HG02852 (cell line): ENCODE measurements around the gene GRM7.

Experiments
- ATAC-seq: cut with Tn5 transposase; IDR thresholded peaks from one replicate; pipeline ENCODE4 v1.9.1; 2021; ENCODE audit warnings: mild to moderate bottlenecking, moderate library complexity; ENCODE audit not compliant: unreplicated experiment

GRM7 gene

GRCh38 chr3:7385635-7386034, 524.7 kb downstream of the GRM7 start:
- no peak for ATAC-seq

- no peak for ATAC-seq
These were observed 527.1 kb downstream of the GRM7 start for GRCh38 chr3:7388026-7388425.

DNA sequence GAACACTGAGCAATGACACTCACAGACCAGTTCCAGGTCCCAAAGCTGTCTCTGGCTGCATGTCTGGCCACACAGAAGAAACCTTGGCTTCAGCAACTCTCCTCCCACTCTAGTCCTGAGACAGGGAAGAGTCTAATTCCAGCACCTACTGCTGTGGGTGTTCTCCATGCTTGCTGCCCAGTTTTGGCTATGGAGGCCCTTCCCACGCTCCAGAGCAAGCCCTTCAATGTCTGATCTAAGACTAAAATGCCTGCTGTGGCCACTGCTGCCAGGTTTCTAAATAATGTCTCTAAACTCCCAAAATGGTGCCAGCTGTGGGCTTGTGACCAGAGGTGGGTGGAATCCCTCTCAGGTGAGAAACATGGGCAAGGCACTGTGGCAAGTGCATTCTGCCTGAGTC, 531.3 kb downstream of the GRM7 start:
- no peak for ATAC-seq

- ATAC-seq = no peak
These were observed 533.2 kb downstream of the GRM7 start for GRCh38 chr3:7393944-7394605.

DNA sequence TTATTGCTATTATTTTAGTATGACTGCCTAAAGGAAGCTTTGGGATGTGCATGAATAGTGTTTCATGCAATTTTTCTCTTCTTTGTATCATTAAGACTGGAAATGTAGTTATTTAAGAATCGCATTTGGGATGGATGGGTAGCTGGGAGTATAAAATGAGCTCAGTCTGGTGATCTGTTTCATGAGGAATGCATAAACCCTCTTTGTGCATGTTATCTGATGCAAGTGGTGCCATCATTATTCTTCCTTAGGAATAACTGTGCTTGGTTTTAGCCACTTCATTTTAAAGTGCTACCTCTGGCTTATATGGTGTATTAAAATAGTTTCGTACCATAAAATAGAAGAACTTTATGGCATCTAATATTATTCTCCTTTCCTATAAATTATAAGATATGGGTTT, 535.6 kb downstream of the GRM7 start:
- ATAC-seq = no peak

DNA sequence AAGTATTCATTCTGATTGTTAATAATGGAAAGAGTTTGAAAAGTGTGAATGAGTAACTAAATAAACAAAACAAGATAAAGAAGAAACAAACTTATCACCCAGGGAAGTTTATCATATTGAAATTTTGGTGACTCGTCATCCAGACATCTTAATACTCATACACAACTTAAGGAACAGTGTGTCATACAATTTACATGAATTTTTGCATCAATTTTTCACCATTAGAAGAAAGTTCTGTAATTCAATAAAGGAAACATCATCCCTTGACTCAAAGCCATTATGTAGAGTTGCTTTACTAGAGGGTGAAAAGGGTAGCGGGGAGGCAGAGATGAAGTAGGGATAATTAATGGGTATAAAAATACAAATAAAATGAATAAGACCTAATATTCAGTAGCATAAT, 536.2 kb downstream of the GRM7 start:
- ATAC-seq = no peak

- ATAC-seq = no peak
These were observed 539.4 kb downstream of the GRM7 start for GRCh38 chr3:7400360-7400759.

GRCh38 chr3:7401418-7401817, 540.5 kb downstream of the GRM7 start:
- ATAC-seq = no peak

GRCh38 chr3:7407107-7407506, 546.2 kb downstream of the GRM7 start:
- ATAC-seq = no peak

- no peak for ATAC-seq
These were observed 549.9 kb downstream of the GRM7 start for GRCh38 chr3:7410782-7411181.

GRCh38 chr3:7421065-7421464, 560.1 kb downstream of the GRM7 start:
- no peak for ATAC-seq

DNA sequence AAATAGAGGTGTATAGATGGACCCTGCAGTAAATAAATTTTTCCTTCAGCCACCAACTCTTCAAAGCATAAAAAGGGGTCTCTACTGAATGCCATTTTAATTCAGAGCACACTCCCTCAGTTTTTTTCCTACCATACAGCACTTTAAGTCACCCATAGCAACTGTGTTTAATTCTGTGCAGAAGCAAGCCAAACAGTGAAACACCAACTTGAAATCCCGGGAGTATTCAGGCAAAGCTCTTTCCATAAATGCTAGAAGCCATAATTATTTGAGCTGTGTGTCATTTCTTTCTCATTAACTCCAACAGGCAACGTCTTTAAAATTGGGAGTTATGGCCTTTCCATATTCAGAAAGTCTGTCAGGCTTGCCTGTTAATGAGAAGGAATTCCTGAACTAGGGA, 562.1 kb downstream of the GRM7 start:
- no peak for ATAC-seq

DNA sequence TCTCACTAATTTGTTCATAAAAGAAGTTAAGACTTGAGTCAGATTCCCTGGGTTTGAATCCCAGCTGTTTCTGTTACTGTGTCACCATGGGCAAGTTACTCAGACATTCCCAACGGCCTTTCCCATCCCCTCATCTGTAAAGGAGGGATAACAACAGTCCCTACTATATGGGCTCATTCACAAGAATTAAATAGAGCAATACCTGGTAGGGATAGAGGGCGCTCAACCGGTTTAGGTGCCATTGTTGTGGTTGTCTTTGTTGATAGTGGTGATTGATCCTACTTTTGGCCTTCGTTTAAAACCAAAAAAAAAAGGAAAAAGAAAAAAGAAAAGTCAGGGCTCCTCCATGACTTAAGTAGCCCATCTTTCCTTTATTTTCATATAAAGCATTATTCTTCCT, 563.1 kb downstream of the GRM7 start:
- ATAC-seq = no peak

DNA sequence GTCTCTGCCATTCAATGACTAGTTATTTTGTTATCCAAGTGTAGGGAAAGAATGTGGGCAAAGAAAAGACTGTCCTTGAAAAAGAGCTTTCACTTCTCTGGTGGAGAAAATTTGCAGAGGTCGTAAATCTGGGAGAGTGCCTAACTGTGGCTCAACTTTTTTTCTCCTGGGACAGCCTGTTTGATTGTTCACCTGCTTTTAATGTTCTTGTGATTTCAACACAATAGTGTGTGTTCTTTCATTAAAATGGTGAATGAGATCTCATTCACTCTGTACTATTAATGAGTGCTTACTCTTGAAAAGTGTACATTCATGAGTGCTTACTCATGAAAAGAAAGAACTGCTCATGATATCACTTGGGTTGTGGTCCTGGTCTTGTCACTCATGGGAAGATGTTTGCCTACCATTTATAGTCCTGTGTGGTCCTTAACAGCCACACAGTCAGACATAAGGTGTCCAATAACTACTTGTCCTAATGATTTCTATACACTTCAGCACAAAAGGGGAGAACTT, 567.3 kb downstream of the GRM7 start:
- no peak for ATAC-seq

DNA sequence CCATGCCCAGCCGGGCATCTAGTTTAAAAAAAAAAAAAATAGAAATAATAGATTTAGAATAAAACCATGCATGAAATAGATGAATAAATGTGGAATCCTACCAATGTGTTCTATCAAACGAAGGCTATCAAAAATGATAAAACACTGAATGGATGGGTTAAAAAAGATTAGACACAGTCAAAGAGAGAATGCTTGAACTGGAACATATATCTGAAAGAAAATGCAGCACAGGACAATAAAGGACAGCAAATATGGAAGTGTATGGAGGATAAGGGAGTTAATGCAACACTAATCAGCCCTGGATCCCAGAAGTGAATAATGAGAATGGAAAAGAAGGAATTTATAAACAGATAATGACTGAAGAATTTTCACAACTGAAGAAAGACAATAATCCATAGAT, 571.7 kb downstream of the GRM7 start:
- ATAC-seq = no peak

- ATAC-seq = no peak
These were observed 572.2 kb downstream of the GRM7 start for GRCh38 chr3:7433073-7433472.

GRCh38 chr3:7436542-7436941, 575.6 kb downstream of the GRM7 start:
- ATAC-seq = no peak

- ATAC-seq = no peak
These were observed 576.3 kb downstream of the GRM7 start for GRCh38 chr3:7437231-7437630.

DNA sequence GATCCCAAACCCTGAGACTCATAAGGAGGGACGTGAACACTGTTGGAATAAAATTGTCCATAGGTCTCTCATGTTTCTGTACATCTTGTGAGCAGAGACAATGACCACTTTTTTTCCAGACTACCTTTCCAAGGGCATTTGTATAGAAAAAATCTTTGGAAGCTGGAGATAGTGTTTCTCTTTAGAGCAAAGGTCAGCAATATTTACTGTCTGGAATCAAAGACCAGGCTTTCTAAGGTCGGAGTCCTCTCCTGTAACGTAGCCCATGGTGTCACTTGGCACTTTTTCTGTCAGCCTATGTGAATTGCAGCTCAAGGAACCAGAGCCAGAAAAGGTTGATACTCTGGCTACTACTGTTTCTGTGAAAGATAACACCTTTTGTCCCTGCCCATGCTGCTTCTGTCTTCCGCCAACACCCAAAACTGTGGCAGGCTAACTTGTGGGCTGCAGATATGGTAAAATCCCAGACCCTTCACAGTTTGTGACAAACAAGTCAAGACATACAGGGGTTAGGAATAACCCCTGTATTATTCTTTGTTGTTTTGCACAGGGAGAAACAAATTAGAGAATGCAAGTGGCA, 578.3 kb downstream of the GRM7 start:
- no peak for ATAC-seq

GRCh38 chr3:7444886-7445285, 584.0 kb downstream of the GRM7 start:
- ATAC-seq = no peak

GRCh38 chr3:7445331-7445730, 584.4 kb downstream of the GRM7 start:
- no peak for ATAC-seq

GRCh38 chr3:7447197-7447769, 586.4 kb downstream of the GRM7 start:
- ATAC-seq = peak; percentile 100
